NCI-H510A (cell line): ENCODE results near the gene MYO1E.
"Not testable (repeated sequence)": the region's sequence is repeated elsewhere in the genome, so short reads cannot be mapped to it uniquely, and the experiment has no call there.

ENCODE experiments used
- DNase-seq: peaks from one replicate; lab custom pipeline; 2025; lab: John Stamatoyannopoulos, UW

The MYO1E gene

DNA sequence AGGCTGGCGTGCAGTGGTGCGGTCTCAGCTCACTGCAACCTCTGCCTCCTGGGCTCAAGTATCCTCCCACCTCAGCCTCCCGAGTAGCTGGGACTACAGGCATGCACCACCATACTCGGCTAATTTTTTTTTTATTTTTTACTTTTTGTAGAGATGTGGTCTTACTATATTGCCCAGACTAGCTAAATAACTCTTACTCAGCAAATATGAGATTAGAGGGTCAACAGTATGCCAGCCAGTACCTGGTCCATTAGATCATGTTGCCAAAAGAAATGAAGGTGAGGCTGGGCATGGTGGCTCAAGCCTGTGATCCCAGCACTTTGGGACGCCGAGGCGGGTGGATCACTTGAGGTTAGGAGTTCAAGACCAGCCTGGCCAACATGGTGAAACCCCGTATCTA lies 210.6 kb downstream of the MYO1E start:
- not testable (repeated sequence) for DNase-seq

DNA sequence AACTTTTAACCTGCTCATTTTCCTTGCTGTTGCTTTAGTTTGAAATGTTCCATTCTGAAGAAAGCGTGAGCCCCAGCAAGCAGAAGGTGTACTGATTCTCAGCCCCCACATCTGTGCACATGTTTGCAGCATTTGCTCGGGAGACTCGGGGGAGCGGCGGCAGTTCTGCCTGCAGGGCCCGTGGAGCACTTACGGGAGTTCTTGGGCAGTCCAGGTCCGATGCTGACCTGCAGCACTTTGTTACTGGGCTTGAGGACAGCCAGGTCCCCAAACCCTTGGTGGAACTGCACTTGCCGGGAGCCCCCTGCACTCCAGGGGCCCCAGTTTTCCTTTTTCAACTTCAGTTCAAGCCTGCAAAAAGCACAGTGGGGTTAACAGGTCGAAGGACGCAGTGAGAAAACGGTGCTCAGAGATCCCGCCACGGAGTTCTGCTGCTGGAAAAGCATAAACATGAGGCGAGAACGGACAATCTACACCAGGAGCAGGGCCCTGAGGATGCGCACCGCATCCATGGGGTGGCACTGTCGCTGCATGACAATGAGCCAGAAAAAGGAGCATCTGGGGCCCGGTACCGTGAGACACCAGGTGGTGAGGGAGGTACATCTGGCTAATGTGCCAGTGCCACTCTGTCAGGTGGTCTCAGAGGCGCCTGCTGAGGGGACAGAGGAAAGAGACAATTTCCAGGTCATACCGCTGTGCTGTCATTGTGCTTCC lies 211.6 kb downstream of the MYO1E start:
- peak; percentile 64 for DNase-seq

DNA sequence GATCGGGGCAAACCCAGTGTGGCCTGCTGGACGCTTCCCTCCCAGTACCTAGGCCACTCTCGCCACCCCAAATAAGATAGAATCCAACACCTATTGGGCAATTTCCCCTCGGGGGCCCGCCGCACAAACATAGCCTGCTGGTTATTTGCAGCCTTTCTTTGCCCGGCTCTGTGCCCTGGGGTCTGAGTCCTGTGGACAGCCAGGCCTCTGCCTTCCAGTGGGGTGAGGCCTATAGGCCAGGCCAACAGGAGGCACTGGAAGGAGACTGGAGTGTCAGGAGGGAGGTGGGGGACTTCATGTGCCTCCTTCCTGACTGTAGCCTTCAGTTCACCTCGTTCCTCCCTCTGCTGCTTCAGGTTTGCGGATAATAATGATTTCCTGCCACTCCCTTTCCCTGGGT lies 213.5 kb downstream of the MYO1E start:
- DNase-seq: no peak

DNA sequence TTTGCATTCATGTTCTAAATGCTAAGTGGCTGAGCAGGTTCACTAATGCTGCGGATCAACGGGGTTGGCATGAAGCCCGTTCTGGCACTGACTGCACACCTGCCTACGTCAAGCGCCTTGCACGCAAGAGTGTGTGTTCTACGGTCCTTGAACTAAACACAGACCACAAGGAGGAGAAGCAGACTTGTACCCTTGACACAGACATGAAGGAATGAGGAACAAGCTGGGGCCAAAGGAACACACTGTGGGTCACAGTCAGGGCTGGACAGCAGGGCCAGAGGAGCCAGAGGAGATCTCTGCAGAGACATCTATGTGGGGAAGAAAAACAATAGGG lies 214.0 kb downstream of the MYO1E start:
- DNase-seq: no peak

DNA sequence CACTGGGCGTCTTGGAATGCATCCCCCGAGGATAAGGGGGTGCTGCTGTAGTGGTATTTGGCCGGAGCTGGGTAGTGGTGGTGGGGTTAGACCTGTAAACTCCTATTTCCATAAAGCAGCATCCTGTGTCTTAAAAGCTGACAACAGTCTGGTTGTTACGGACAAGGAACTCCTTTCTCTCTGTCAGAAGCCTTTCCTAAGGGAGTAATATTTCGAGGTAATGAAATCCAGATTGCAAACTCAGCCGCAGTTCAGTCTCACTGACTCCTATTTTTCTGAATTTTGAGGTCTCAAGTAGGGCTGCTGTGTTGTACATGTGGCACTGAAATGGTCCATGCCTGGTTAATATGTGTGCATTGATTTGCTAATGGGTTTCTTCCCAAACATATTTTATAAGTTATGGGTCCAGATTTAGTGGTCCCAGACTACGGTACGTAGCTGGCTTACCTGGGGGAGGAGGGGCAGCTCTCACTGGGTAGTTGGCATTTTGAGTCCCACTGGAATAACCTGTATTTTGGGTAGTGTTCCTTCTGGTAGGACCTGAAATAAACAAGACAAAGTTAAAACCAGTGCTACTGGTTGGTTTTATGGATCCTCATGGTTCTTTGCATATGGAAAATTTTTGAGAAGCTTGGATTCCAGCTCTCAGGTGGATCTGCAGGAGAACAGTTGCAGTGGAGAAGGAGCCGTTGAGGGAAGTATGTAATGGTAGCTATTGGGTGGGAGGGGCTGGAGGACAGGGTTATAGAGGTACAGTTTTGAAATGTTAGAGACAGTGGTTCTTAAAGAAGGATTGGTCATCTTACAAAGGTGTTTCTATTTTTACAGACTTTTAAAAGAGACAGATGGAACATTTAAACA lies 214.6 kb downstream of the MYO1E start:
- no peak for DNase-seq

DNA sequence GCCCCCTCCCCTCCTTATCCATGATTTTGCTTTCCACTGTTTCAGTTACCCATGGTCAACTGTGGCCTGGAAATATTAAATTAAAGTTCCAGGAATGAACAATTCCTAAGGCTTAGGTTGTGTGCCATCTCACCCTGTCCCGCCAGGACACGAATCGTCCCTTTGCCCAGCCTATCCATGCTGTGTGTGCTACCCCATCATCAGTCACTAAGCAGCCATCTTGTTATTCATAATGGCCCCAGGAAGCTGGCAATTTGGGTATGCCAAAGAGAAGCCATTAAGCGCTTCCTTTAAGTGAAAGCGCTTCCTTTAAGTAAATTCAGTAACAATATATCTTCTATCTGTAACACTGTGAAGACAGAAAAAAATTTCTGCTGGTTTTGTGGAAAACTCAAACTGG lies 215.3 kb downstream of the MYO1E start:
- no peak for DNase-seq

DNA sequence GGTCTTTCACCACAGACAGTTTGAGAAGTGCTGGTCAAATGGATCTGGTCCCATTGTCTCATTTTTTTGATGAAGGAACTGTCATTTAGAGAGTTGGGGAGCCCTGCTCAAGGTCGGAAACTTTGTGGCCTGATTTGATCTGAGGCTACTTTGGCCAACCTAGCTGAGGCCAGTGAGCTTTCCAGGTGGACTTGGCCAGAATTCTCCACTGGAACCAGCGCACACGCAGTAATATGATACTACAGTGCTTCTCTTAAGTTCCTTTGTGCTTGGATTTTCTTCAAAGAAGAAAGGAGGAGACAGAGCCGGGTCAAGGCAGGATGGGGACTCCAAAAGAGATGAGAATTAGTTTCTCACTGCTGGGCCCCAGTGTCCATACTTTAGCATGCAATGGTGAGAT lies 217.2 kb downstream of the MYO1E start:
- no peak for DNase-seq

DNA sequence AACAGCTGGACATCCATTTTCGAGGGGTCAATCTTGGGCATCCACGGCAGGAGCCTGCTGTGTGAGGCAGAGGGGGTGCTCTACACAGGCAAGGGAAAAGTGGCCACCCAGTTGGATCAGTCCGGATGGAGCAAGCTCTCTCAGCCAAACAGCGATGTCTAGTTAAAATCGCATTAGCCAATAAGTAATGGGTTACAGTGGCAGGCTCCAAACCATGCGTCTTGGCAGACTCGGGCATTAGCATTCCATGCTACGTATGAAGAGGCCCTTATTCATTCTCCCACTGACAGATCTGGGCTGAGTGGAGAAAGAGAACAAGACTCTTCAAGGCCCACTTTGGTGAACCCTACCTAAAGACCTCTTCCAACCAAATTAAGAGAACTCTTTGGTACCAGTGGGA lies 218.4 kb downstream of the MYO1E start:
- DNase-seq: no peak

DNA sequence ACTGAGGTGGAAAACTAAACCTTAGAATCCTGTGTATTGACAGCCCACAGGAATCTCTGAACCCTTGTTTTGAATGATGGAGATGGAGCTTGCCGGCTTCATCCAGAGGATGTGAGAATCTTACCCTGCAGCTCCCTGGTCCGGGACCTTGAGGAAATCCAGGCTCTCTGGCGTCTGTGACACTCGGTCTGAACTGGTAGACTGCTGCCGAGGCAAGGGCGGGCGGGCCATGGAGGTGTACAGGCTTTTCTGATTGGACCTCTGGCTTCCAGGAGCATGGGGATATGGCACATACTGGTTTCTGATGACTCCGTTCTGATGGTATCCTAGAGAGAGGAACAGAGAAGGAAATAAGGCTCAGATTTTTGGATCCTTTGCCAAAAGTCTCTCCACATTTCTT lies 219.2 kb downstream of the MYO1E start:
- no peak for DNase-seq

DNA sequence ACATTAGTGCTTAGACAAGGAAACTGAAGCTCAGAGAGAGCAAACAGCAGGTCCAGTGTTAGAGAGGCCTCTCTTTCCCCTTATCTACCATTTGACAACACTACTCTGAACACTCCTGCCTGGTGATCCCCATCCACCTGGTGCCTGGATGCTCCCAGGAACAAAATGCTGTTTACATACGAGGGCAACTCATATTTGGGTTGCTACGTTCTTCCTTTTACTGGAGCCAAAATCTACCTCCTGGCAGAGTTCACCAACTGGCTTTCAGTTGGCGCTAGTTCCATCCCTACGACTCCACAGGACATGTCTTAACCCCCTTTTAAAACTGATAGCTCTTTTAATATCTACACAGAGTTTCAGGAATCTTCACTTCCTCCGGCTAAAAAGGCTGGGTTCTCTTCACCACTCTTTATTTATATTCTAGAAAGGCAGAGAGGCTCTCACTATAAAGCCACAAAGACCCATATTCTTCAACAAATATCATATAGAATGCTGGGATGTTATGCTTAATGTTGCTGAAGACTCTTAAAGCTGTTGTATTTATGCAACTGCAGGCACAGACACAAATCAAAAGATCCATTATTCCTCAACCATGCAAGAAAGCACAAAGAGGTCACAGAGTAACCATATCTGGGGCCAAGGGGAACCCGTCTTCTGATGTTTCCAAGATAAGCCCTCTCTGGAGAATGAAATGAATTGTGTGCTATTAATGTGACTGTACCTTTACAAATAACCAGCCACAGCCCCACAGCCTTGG lies 219.8 kb downstream of the MYO1E start:
- no peak for DNase-seq

DNA sequence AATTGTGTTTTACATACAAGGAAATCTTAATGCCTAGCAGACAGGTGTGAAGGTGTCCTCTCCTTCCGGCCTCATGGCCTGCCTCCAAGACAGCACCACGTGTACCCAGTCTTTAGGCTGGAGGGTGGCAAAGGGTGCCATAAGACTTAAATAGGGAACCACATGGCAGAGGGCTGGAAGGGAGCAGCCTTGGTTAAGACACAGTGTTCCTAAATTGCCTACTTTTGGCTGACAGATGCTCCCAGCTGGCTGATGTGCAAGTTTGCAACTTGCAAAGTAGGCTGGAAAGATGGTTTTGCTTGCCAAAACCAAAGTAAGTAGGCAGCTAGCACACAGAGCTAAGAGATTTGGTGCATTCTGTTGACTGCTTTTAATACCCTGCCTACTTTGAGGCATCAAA lies 222.5 kb downstream of the MYO1E start:
- DNase-seq: no peak

DNA sequence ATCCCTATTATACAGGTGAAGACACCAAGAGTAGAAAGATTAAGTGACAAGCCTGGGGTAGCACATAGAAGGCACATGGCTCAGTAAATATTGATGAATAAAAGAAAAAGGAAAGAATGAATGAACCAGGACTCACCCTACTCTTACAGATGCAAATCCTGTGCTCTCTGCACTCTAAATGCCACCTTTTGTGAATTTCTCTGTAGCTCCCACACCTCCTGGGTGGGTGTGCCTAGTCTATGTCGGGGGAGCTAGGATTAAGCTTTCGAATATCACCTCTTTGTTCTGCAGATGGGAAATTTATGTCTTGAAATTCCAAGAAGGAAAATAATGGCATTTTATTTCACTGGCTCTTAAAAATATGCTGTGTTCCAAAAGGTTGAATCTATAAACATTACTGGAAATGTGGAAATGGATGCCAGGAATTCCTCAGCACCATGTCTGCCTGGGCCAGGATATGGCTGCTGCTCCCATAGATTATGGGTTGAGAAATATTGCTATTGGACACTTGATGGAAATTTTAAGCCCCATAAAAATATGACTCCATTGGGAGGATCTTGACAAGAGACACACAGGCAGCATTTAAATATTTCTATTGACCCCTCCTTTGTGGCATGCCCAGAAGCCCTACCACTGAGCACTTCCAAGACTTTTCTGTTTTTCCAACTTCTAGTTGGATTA lies 224.4 kb downstream of the MYO1E start:
- DNase-seq: no peak

DNA sequence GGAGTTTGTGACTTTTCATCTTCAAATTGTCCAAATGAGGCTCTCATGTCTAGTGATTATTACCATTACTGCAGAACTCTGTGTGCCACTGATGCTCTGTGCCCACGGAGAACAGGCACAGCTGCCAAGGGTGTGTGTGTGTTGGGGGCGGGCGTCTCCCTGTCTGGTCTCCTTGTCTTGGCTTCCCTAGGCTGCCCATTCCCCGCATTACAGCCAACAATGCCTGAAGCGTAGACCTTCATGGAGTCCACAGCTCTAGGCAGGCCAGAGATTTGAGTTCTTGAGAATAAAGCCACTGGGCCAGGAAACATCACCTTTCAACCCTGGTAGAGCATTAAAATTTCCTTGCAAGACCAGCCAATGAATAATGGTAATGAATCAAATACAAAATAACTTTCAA lies 225.0 kb downstream of the MYO1E start:
- no peak for DNase-seq

DNA sequence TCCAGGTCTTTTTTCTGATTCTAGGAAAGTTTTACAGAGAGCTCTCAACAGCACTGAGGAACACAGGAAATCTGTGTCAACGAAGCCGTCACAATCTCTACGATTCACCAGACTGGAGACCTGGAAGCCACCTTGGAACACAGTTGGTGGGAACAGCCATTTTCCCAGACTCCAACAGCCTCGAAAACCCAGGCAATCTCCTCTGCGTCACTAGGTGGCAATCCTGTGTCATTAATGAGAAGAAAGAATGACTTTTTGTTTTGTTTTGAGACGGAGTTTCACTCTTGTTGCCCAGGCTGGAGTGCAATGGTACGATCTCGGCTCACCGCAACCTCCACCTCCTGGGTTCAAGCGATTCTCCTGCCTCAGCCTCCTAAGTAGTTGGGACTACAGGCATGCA lies 228.1 kb downstream of the MYO1E start:
- not testable (repeated sequence) for DNase-seq

DNA sequence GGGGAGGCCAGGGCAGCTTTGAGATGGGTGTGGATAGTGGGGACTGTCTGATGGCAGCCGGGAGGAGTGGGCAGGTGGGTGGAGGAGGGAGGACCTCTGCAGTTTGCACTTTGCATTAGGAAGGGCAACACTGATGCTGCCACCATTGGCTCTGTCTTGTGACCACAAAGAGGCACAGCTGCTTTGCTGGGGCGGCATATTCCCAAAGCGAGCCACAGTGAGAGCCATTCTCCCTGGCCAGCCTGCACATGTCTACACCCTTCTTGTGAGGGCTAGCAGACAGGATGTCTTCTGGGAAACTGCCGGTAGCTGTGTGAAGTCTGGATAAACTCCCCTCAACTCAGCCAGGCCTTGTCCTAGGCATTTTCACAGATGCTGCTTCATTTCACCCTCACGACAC lies 229.4 kb downstream of the MYO1E start:
- no peak for DNase-seq

DNA sequence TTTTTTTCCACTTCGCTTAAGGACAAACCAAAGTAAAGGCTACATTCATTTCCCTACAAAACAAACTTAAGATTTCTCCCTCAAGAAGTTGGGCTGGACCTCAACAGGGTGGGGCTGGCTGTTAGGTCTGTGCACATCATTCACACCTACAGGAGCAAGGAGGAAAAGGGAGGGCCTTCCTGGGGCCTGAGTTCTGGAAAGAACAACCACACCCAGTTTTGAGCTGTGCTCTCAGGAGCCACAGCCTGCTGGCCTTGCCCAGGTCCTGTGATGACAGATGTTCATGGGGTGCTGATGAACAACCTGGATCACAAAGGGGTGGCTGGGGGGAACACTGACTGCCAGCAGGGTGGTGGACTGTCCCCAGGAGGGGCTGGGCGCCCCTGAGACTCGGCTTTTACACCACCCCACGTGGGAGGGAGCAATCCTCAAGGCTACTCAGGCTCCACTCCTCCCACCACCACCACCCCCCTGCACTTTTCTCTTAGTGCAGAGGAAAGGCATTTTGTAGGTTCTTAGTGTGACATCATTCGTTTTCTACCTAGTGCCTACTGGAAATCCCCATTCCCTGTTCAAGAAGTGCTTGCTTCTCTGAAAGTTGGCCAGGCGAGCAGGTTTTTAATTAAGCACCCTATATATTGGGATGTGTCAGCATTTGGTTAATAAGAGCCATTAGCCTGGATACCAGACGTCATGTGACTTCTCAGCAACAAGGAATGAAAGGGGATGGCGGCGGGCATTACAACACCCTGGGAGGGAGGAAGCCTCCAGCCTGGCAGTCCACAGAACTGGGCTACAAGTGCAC lies 232.0 kb downstream of the MYO1E start:
- no peak for DNase-seq

DNA sequence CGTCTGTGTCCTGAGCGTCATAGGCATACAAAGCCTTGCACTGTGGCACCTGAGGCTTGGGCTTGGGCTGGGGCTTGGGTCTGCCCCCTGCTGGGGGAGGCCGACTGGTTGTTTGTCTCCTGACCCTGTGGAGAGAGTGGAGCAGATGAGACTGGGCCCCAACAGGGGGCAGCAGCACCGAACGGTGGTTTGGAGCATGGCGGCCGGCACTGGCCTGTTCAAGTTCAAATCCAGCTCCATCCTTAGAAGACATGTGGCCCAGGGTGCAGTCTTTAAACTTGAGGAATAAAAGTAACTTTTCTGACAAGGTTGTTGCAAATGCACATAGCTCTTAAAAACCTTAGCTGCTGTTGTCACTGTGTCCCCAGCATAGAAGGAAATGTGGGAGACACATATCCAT lies 234.4 kb downstream of the MYO1E start:
- no peak for DNase-seq

DNA sequence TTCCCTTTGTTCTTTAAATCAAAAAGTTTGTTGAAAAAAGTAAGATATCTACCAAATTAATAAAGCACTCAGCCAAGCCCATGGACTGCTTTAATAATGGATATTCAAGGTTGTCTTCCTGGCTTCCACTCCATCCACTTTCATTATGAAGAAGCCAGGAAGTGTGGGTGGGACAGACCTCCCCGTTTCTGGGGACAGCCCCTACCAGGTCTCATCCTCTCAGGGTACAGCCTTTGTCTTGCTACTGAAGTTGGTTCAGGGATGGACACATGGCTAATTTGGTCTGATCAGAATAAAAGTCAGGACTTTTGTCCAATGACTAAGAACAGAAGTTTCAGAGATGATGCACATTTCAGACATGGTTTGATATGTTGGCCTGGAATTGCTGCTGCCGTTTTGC lies 235.1 kb downstream of the MYO1E start:
- DNase-seq: no peak

DNA sequence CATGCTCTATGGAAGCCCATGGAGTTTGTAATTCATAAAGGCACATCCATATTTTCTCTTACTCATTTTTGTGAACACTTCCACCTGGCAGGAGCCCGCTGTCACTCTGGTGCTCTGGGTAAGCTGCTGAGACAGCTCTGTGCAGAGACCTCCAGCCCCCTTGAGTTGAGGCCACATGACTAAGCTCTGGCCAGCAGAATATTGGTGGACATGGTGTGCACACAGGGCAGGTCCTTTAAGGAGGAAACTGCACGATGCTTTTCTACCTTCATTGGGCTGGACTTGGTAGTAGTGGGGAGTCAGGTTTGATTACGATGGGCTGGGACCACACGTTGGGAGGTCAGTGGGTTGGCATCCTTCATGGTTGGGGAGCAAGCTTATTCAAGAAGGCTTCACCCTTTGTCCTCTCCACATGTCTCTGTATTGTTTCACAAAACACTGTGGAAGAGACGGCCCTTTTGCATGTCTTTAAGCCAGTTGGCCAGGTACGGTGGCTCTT lies 238.7 kb downstream of the MYO1E start:
- no peak for DNase-seq

DNA sequence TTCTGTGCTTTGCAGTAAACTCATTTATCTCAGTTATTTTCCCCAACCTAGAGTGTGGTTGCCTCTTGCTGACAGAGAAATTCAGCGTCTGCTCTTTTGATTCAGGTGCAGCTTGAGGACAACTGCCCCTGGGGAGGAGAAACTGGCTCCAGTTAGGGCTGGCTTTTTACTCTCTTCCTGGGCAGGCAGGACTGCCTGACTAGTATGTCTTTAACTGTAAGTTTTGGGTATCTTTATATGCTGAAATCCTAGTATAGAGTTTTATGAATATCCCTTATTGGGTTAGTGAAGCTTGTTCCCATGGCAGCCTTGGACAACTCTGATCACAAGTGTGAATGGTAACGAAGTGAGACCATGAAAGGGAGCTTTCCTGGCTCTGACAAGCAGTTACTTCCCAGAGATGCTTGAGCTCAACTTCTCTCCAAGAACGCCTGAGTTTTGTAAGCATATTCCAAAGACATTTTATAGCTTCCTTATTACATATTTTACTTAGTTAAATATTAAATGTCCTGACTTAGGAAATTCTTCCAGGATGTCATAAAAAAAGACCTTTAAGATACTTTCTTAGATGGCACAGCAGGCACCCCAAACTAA lies 240.6 kb downstream of the MYO1E start:
- DNase-seq: no peak

DNA sequence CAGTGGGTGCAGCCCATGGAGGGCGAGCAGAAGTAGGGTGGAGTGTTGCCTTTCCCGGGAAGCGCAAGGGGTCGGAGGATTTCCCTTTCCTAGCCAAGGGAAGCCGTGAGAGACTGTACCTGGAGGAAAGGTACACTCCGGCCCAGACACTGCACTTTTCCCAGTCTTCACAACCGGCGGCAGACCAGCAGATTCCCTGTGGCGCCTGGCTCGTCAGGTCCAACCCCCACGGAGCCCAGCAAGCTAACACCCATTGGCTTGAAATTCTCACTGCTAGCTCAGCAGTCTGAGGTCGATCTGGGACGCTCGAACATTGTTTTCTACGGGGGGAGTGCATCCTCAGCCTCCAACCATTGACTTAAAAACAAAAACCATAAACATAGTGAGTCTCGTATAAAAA lies 241.2 kb downstream of the MYO1E start:
- DNase-seq: no peak
